ENCODE measurements around the gene RING1. TPM values are rescaled to one million over a fixed set of nuclear protein-coding genes. Genes with fewer than 3 reads are reported as not detected.

RING1 gene
- total RNA-seq, 1 donor from 2014 or later: 12.1 TPM

GRCh38 chr6:33161354-33162331, 46.7 kb upstream of the RING1 start:
- Mint-ChIP-seq H3K27me3 (ENCODE audit: insufficient read depth, low read depth) (peaks cover 16% of the 10 kb centered on the region), H3K36me3 (no peaks in the 10 kb centered on the region), H3K4me3 (peak overlapping the region; percentile 80), H3K9me3 (no peaks in the 10 kb centered on the region), H3K27ac (peak overlapping the region; percentile 82), H3K4me1 (peaks cover 16% of the 10 kb centered on the region)
- Histone ChIP-seq H3K27me3 (peaks cover 18% of the 10 kb centered on the region), H2AFZ (replicated peaks) (peak overlapping the region; percentile 96), H3K9ac (no peak overlapping the region), H3K79me2 (ENCODE audit: low read depth) (no peaks in the 10 kb centered on the region), H3K4me1 (no peaks in the 10 kb centered on the region), H3F3A (ENCODE audit: low read depth) (no peaks in the 10 kb centered on the region), H3K36me3 (no peaks in the 10 kb centered on the region), H3K27ac (no peak overlapping the region), H3K9me3 (ENCODE audit: low read depth) (no peaks in the 10 kb centered on the region), H3K4me3 (peak overlapping the region; percentile 57), H3K4me2 (peak overlapping the region; percentile 87), H4K20me1 (ENCODE audit: low read depth) (no peaks in the 10 kb centered on the region)
- TF ChIP-seq EZH2 (IDR thresholded peaks at IDR 0.05) (peak; percentile 54), EZH2phosphoT487 (IDR thresholded peaks at IDR 0.05) (no peak), CTCF (IDR thresholded peaks at IDR 0.05) (peak; percentile 87)
- DNase-seq (ENCODE audit: low spot score): peak; percentile 80

DNA sequence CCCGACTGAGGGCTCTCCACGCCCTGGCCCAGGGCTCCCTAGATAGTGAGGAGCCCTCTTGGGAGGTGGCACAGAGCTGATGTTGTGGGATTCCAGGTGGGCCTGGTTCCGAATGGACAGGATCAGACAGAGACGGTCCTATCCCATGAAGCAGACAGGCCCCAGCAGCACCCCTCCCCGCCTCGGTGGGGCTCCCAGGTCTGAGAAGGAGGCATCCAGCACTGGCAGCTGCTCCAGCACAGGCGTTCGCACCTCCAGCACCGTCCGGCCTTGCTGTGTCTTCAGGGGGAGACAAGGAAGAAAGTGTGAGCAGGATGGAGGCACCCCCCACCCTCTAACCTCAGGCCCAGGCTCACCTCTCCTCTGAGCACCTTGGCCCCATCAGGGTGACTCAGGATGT, 44.8 kb upstream of the RING1 start:
- Histone ChIP-seq H3F3A (ENCODE audit: low read depth) (no peaks in the 10 kb centered on the region), H3K9ac (no peak overlapping the region), H2AFZ (replicated peaks) (no peak overlapping the region), H3K27me3 (peaks cover 18% of the 10 kb centered on the region), H3K79me2 (ENCODE audit: low read depth) (no peaks in the 10 kb centered on the region), H3K4me1 (no peaks in the 10 kb centered on the region), H3K36me3 (no peaks in the 10 kb centered on the region), H4K20me1 (ENCODE audit: low read depth) (no peaks in the 10 kb centered on the region), H3K9me3 (ENCODE audit: low read depth) (no peaks in the 10 kb centered on the region), H3K4me2 (no peak overlapping the region), H3K4me3 (no peak overlapping the region), H3K27ac (no peak overlapping the region)
- H3K9me3 Mint-ChIP-seq: no peaks in the 10 kb centered on the region
- H3K4me3 Mint-ChIP-seq: no peak overlapping the region
- DNase-seq (ENCODE audit: low spot score): no peak
- H3K4me1 Mint-ChIP-seq: peaks cover 16% of the 10 kb centered on the region
- H3K36me3 Mint-ChIP-seq: no peaks in the 10 kb centered on the region
- no peak for TF ChIP-seq CTCF (IDR thresholded peaks at IDR 0.05)
- H3K27me3 Mint-ChIP-seq (ENCODE audit: insufficient read depth, low read depth): peaks cover 16% of the 10 kb centered on the region
- no peak overlapping the region for H3K27ac Mint-ChIP-seq

GRCh38 chr6:33164176-33164575, 44.1 kb upstream of the RING1 start:
- Histone ChIP-seq H4K20me1 (ENCODE audit: low read depth) (no peaks in the 10 kb centered on the region), H3K4me1 (no peaks in the 10 kb centered on the region), H3K9ac (no peak overlapping the region), H3K4me2 (no peak overlapping the region), H3K36me3 (no peaks in the 10 kb centered on the region), H3F3A (ENCODE audit: low read depth) (no peaks in the 10 kb centered on the region), H3K27ac (no peak overlapping the region), H2AFZ (replicated peaks) (no peak overlapping the region), H3K9me3 (ENCODE audit: low read depth) (no peaks in the 10 kb centered on the region), H3K4me3 (no peak overlapping the region), H3K79me2 (ENCODE audit: low read depth) (no peaks in the 10 kb centered on the region), H3K27me3 (peaks cover 18% of the 10 kb centered on the region)
- H3K27me3 Mint-ChIP-seq (ENCODE audit: insufficient read depth, low read depth): peaks cover 12% of the 10 kb centered on the region
- no peak for TF ChIP-seq EZH2phosphoT487 (IDR thresholded peaks at IDR 0.05)
- TF ChIP-seq CTCF (IDR thresholded peaks at IDR 0.05): no peak
- TF ChIP-seq EZH2 (IDR thresholded peaks at IDR 0.05): no peak
- no peak overlapping the region for H3K4me3 Mint-ChIP-seq
- no peaks in the 10 kb centered on the region for H3K36me3 Mint-ChIP-seq
- peaks cover 16% of the 10 kb centered on the region for H3K4me1 Mint-ChIP-seq
- DNase-seq (ENCODE audit: low spot score): no peak
- H3K27ac Mint-ChIP-seq: no peak overlapping the region
- no peaks in the 10 kb centered on the region for H3K9me3 Mint-ChIP-seq

Measured in neural progenitor cell (in vitro differentiated cells).